HepG2 (cell line): ENCODE measurements around the gene ANKS4B. TPM values are rescaled to one million over a fixed set of nuclear protein-coding genes. Genes with fewer than 3 reads are reported as not detected.

ENCODE experiments used
- ATAC-seq: fragments of 200-7000 bp; cut with Tn5 transposase; 3 replicates; pipeline ENCODE4 v1.9.1; 2020; ENCODE audit warnings: mild to moderate bottlenecking, moderate library complexity
- BruUV-seq: library from RNA; stranded (reverse); fragments of 400-500 nt; replicated peaks from 2 replicates; lab custom pipeline; 2021; lab: Mats Ljungman, UMichigan
- CTCF ChIA-PET: fragments of 300-600 bp; formaldehyde crosslinking; extraction: SDS; loops from one replicate; lab custom pipeline; 2021; ENCODE audit warnings: low total read pairs, inconsistent platforms, low intra/inter-chr PET ratio; lab: Yijun Ruan, JAX
- POLR2A ChIA-PET: fragments of 350-600 bp; sonication (Branson Sonifier 250); formaldehyde crosslinking; loops from one replicate; lab custom pipeline; 2020; ENCODE audit warnings: antibody characterized with exemption, inconsistent platforms; lab: Yijun Ruan, JAX
- DNase-seq: peaks from one replicate; pipeline ENCODE4 v3.0.0-alpha.2; 2015; ENCODE audit warnings: low spot score
- FAIRE-seq: peaks from 3 replicates; lab custom pipeline; 2011; peaks lifted over from hg19 to GRCh38; lab: Jason Lieb, UNC
- H2AFZ ChIP-seq: one replicate; pipeline ENCODE4 v1.6.1; 2011; ENCODE audit warnings: low read length, inconsistent platforms
- H3K27ac ChIP-seq: fragments of 300-600 bp; 3 replicates; pipeline ENCODE4 v1.8.0; 2011; ENCODE audit warnings: mixed run types, mild to moderate bottlenecking, mixed read lengths, low read length, inconsistent platforms; ENCODE audit not compliant: insufficient read depth; ENCODE audit errors: extremely low read length
- H3K27me3 ChIP-seq, 2 experiments: fragments of 200-600 bp in 1 of 2; 2 replicates in 1 of 2; 3 replicates in 1 of 2; pipeline versions ENCODE4 v1.6.0 to v1.8.0; 2011; ENCODE audit warnings: low read length in 2 of 2, mild to moderate bottlenecking in 2 of 2, moderate library complexity in 2 of 2, inconsistent platforms in 1 of 2; ENCODE audit not compliant: insufficient read depth in 2 of 2, control insufficient read depth in 1 of 2
- H3K36me3 ChIP-seq, 2 experiments: fragments of 200-600 bp in 1 of 2; replicated peaks in 1 of 2; 2 replicates in 1 of 2; 3 replicates in 1 of 2; pipeline versions ENCODE4 v1.5.1 to v1.8.0; 2011; ENCODE audit warnings: low read length in 2 of 2, inconsistent platforms in 1 of 2; ENCODE audit not compliant: insufficient read depth in 2 of 2, control insufficient read depth in 1 of 2
- H3K4me1 ChIP-seq: 2 replicates; pipeline ENCODE4 v1.5.1; 2012; ENCODE audit warnings: low read length, inconsistent platforms; ENCODE audit not compliant: insufficient read depth
- H3K4me2 ChIP-seq: 2 replicates; pipeline ENCODE4 v1.6.0; 2011; ENCODE audit warnings: low read depth, low read length, inconsistent platforms
- H3K4me3 ChIP-seq, 3 experiments: fragments of 200-600 bp in 1 of 3; sonication (generic), shearing (Covaris generic) in 1 of 3; replicated peaks in 1 of 3; 2 replicates each; pipeline ENCODE4 v1.5.1; 2011 to 2016; ENCODE audit warnings: low read length in 3 of 3, inconsistent platforms in 2 of 3, low read depth in 2 of 3, mild to moderate bottlenecking in 2 of 3, control low read depth in 1 of 3, mixed read lengths in 1 of 3; ENCODE audit not compliant: insufficient read depth in 1 of 3
- H3K79me2 ChIP-seq: one replicate; pipeline ENCODE4 v1.6.1; 2011; ENCODE audit warnings: low read length, inconsistent platforms; ENCODE audit not compliant: insufficient read depth
- H3K9ac ChIP-seq: 2 replicates; pipeline ENCODE4 v1.6.0; 2011; ENCODE audit warnings: mild to moderate bottlenecking, low read depth, low read length, inconsistent platforms; ENCODE audit not compliant: insufficient read depth
- H3K9me3 ChIP-seq: 2 replicates; pipeline ENCODE4 v1.5.1; 2012; ENCODE audit warnings: mild to moderate bottlenecking, low read length
- H4K20me1 ChIP-seq: 2 replicates; pipeline ENCODE4 v1.6.0; 2011; ENCODE audit warnings: inconsistent platforms, mild to moderate bottlenecking, low read length, moderate library complexity; ENCODE audit not compliant: insufficient read depth
- ATM ChIP-seq: fragments of 450-650 bp; IDR thresholded peaks from 2 replicates; pipeline ENCODE4 v1.7.1; 2017; ENCODE audit warnings: mild to moderate bottlenecking, borderline replicate concordance
- ATRX ChIP-seq: sonication (generic); formaldehyde crosslinking; IDR thresholded peaks from 2 replicates; pipeline ENCODE4 v1.4.0; 2020; ENCODE audit warnings: missing genetic modification reagents, borderline replicate concordance
- ETS1 ChIP-seq: sonication (generic); formaldehyde crosslinking; IDR thresholded peaks from 2 replicates; pipeline ENCODE4 v1.4.0; 2020; ENCODE audit warnings: missing genetic modification reagents
- IRX3 ChIP-seq: sonication (generic); formaldehyde crosslinking; IDR thresholded peaks from 2 replicates; pipeline ENCODE4 v1.8.1; 2023; ENCODE audit warnings: mild to moderate bottlenecking, low read depth, missing genetic modification reagents, borderline replicate concordance
- MTF2 ChIP-seq: sonication (generic); formaldehyde crosslinking; IDR thresholded peaks from 2 replicates; pipeline ENCODE4 v1.5.0; 2020; ENCODE audit warnings: missing genetic modification reagents, borderline replicate concordance
- NR2C2 ChIP-seq: sonication (generic); formaldehyde crosslinking; IDR thresholded peaks from 2 replicates; pipeline ENCODE4 v1.4.0; 2020; ENCODE audit warnings: missing genetic modification reagents, mild to moderate bottlenecking, moderate library complexity, borderline replicate concordance
- PRPF4 ChIP-seq: fragments of 200-400 bp; formaldehyde crosslinking; IDR thresholded peaks from 2 replicates; pipeline ENCODE4 v1.6.1; 2016; ENCODE audit warnings: low read length, low read depth; ENCODE audit not compliant: poor library complexity, severe bottlenecking
- TFDP1 ChIP-seq: IDR thresholded peaks from 2 replicates; pipeline ENCODE4 v1.6.1; 2016; ENCODE audit warnings: missing compliant biosample characterization, missing genetic modification reagents, borderline replicate concordance
- ZNF34 ChIP-seq: sonication (generic); formaldehyde crosslinking; IDR thresholded peaks from 2 replicates; pipeline ENCODE4 v1.4.0; 2020; ENCODE audit warnings: mild to moderate bottlenecking, missing genetic modification reagents, borderline replicate concordance
- ZNF510 ChIP-seq: sonication (generic); formaldehyde crosslinking; IDR thresholded peaks from 2 replicates; pipeline ENCODE4 v1.4.0; 2020; ENCODE audit warnings: low read depth, mild to moderate bottlenecking, missing genetic modification reagents
- ZNF547 ChIP-seq: sonication (generic); formaldehyde crosslinking; IDR thresholded peaks from 2 replicates; pipeline ENCODE4 v1.5.1; 2020; ENCODE audit warnings: mild to moderate bottlenecking, missing genetic modification reagents
- ZNF569 ChIP-seq: sonication (generic); formaldehyde crosslinking; IDR thresholded peaks from 2 replicates; pipeline ENCODE4 v1.5.0; 2020; ENCODE audit warnings: mild to moderate bottlenecking, missing genetic modification reagents, moderate library complexity, borderline replicate concordance
- ZNF883 ChIP-seq: sonication (generic); formaldehyde crosslinking; IDR thresholded peaks from 2 replicates; pipeline ENCODE4 v1.5.1; 2020; ENCODE audit warnings: mild to moderate bottlenecking, missing genetic modification reagents; ENCODE audit errors: not compliant biosample characterization
- WGBS: methylation state at CpG from one replicate; pipeline ENCODE4 v1.1.6; 2017; ENCODE audit warnings: low lambda C conversion rate; 5-methylcytosine and 5-hydroxymethylcytosine counted together
- in situ Hi-C: cut with HindIII; loops from 2 replicates; pipeline ENCODE4 v1.10.0; 2017; ENCODE audit warnings: low pct_unique_long_range_greater_than_20kb; ENCODE audit not compliant: extremely low pct_ligation_motif_present
- intact Hi-C: fragments of 100-400 bp; cut with micrococcal nuclease; formaldehyde crosslinking; loops from one replicate; pipeline ENCODE4 v1.10.0; 2022; ENCODE audit not compliant: unreplicated experiment
- polyA plus RNA-seq, 8 experiments: library from polyadenylated mRNA; depleted of rRNA in 3 of 8; stranded (reverse) in 7 of 8; unstranded in 1 of 8; fragments of >200 nt; fragmentation: Illumina TruSeq in 4 of 8; extraction: Trizol in 4 of 8; gene quantifications; 2 replicates each; pipeline versions ENCODE4 v1.2.1 to v1.2.3, GENCODE V29; 2011 to 2016; ENCODE audit warnings: low read depth in 4 of 8, missing spikeins in 1 of 8, mixed read lengths in 1 of 8; ENCODE audit not compliant: insufficient read depth in 1 of 8
- total RNA-seq, 5 experiments: library from RNA; depleted of rRNA; stranded (reverse); fragments of >200 nt; fragmentation: Illumina TruSeq; extraction: Trizol; gene quantifications; 2 replicates each; pipeline ENCODE4 v1.2.3, GENCODE V29; 2016; ENCODE audit warnings: low read depth in 1 of 5
- TF ChIP-seq, protein P1 (sequence below): sonication (generic); formaldehyde crosslinking; IDR thresholded peaks from 2 replicates; pipeline ENCODE4 v1.4.0; 2020; ENCODE audit warnings: low read depth, mild to moderate bottlenecking, missing genetic modification reagents
- TF ChIP-seq, protein P2 (sequence below): sonication (generic); formaldehyde crosslinking; IDR thresholded peaks from 2 replicates; pipeline ENCODE4 v1.4.0; 2020; ENCODE audit warnings: missing genetic modification reagents

Gene ANKS4B
- total and polyA plus RNA-seq, 2 of the 13 experiments (the other 11 are each of a cell fraction or from before 2014, with no cell fraction given): 6.5 to 30.0 TPM

GRCh38 chr16:21265104-21265837 is 31.8 kb downstream of the ANKS4B start:
- BruUV-seq: no TSS peak
- intact Hi-C loops (no loop called here), in situ Hi-C loops (no loop called here)
- Histone ChIP-seq H3K27ac (no peak overlapping the region), H3K36me3 (no peaks in the 10 kb centered on the region), H3K9me3 (no peaks in the 10 kb centered on the region), H3K4me3 (no peak overlapping the region), H3K4me1 (peaks cover 55% of the 10 kb centered on the region), H3K9ac (no peak overlapping the region), H2AFZ (no peak overlapping the region), H3K27me3 (no peaks in the 10 kb centered on the region), H4K20me1 (no peaks in the 10 kb centered on the region), H3K4me2 (peak overlapping the region; percentile 76), H3K79me2 (no peaks in the 10 kb centered on the region)
- FAIRE-seq: no peak
- CTCF ChIA-PET: no interaction called here
- no peak for DNase-seq
- TF ChIP-seq, protein P1, sequence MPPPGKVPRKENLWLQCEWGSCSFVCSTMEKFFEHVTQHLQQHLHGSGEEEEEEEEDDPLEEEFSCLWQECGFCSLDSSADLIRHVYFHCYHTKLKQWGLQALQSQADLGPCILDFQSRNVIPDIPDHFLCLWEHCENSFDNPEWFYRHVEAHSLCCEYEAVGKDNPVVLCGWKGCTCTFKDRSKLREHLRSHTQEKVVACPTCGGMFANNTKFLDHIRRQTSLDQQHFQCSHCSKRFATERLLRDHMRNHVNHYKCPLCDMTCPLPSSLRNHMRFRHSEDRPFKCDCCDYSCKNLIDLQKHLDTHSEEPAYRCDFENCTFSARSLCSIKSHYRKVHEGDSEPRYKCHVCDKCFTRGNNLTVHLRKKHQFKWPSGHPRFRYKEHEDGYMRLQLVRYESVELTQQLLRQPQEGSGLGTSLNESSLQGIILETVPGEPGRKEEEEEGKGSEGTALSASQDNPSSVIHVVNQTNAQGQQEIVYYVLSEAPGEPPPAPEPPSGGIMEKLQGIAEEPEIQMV (CRISPR knock-in tag): peak; percentile 36; the same call in 1 of the 2 replicates
- TF ChIP-seq, protein P2, sequence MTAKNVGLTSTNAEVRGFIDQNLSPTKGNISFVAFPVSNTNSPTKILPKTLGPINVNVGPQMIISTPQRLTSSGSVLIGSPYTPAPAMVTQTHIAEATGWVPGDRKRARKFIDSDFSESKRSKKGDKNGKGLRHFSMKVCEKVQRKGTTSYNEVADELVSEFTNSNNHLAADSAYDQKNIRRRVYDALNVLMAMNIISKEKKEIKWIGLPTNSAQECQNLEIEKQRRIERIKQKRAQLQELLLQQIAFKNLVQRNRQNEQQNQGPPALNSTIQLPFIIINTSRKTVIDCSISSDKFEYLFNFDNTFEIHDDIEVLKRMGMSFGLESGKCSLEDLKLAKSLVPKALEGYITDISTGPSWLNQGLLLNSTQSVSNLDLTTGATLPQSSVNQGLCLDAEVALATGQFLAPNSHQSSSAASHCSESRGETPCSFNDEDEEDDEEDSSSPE (CRISPR knock-in tag): no peak
- TF ChIP-seq ETS1 (CRISPR knock-in tag) (no peak), ZNF569 (CRISPR knock-in tag) (no peak), ZNF547 (0 out of 2 replicates have a peak, but pooled peaks have one; percentile 19), PRPF4 (no peak), NR2C2 (CRISPR knock-in tag) (0 out of 2 replicates have a peak, but pooled peaks have one; percentile 22), ATM (no peak), MTF2 (CRISPR knock-in tag) (0 out of 2 replicates have a peak, but pooled peaks have one; percentile 14), ATRX (CRISPR knock-in tag) (0 out of 2 replicates have a peak, but pooled peaks have one; percentile 46), ZNF883 (CRISPR knock-in tag) (peak; percentile 65), TFDP1 (CRISPR knock-in tag) (no peak), IRX3 (no peak), ZNF510 (CRISPR knock-in tag) (peak; percentile 11; the same call in 1 of the 2 replicates), ZNF34 (CRISPR knock-in tag) (0 out of 2 replicates have a peak, but pooled peaks have one; percentile 62)
- 78% methylated on average over 9 of the region's 9 CpGs for WGBS
- POLR2A ChIA-PET: interaction anchor here (1.4 to 2.5 kb wide), 4 partner anchors 10 to 78 kb away, joined by 4 to 17 read pairs (median 11); partner anchors contain the start of gene ANKS4B
- no peak for ATAC-seq
